Liver (tissue), 3 donors: ENCODE data around the gene PALD1.

Experiments
- CTCF ChIP-seq: fragments of 150-350 bp; IDR thresholded peaks from 2 replicates; pipeline ENCODE4 v1.5.1; 2017; ENCODE audit warnings: improper control_type of control experiment, low read depth, low read length; ENCODE audit not compliant: missing input control
- NR2F2 ChIP-seq: IDR thresholded peaks from 2 replicates; pipeline ENCODE4 v1.6.1; 2016; ENCODE audit warnings: antibody characterized with exemption
- RAD21 ChIP-seq, 2 donors: IDR thresholded peaks; 2 replicates each; pipeline ENCODE4 v1.6.1; 2016; ENCODE audit warnings: antibody characterized with exemption in 2 of 2, mild to moderate bottlenecking in 2 of 2
- YY1 ChIP-seq: IDR thresholded peaks from 2 replicates; pipeline ENCODE4 v1.6.1; 2016; ENCODE audit warnings: antibody characterized with exemption, mild to moderate bottlenecking
- TF ChIP-seq, protein P1 (sequence below): IDR thresholded peaks from 2 replicates; pipeline ENCODE4 v1.6.1; 2016; ENCODE audit warnings: antibody characterized with exemption
- TF ChIP-seq, protein P2 (sequence below): IDR thresholded peaks from 2 replicates; pipeline ENCODE4 v1.6.1; 2016; ENCODE audit warnings: antibody characterized with exemption, mild to moderate bottlenecking
- TF ChIP-seq, protein P3 (sequence below): IDR thresholded peaks from 2 replicates; pipeline ENCODE4 v1.6.1; 2016; ENCODE audit warnings: antibody characterized with exemption
- donor health status: healthy.
- donor health status: healthy.

DNA sequence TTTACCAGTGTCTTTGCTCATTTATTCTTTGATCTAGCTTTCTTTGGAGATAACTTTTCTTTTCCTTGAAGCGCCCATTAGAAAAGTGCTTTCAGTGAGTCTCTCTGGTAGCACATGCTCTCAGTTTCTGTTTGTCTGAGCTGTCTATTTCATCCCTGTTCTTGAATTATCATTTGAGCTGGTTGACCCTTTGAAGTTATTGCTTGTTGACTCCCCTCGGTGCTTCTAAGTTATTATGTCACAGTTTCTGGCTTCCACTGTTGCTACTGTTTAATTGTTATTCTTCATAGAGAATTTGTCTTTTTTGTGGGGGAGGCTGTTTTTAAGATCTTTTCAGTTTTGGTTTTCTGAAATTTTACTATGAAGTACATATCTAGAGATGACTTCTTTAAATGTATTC is 135.4 kb downstream of the PALD1 start:
- no peak for TF ChIP-seq CTCF
- no peak for TF ChIP-seq YY1
- TF ChIP-seq RAD21 (IDR thresholded peaks at IDR 0.05) = no peak
- TF ChIP-seq, protein P1, sequence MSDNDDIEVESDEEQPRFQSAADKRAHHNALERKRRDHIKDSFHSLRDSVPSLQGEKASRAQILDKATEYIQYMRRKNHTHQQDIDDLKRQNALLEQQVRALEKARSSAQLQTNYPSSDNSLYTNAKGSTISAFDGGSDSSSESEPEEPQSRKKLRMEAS = no peak
- TF ChIP-seq, protein P2, sequence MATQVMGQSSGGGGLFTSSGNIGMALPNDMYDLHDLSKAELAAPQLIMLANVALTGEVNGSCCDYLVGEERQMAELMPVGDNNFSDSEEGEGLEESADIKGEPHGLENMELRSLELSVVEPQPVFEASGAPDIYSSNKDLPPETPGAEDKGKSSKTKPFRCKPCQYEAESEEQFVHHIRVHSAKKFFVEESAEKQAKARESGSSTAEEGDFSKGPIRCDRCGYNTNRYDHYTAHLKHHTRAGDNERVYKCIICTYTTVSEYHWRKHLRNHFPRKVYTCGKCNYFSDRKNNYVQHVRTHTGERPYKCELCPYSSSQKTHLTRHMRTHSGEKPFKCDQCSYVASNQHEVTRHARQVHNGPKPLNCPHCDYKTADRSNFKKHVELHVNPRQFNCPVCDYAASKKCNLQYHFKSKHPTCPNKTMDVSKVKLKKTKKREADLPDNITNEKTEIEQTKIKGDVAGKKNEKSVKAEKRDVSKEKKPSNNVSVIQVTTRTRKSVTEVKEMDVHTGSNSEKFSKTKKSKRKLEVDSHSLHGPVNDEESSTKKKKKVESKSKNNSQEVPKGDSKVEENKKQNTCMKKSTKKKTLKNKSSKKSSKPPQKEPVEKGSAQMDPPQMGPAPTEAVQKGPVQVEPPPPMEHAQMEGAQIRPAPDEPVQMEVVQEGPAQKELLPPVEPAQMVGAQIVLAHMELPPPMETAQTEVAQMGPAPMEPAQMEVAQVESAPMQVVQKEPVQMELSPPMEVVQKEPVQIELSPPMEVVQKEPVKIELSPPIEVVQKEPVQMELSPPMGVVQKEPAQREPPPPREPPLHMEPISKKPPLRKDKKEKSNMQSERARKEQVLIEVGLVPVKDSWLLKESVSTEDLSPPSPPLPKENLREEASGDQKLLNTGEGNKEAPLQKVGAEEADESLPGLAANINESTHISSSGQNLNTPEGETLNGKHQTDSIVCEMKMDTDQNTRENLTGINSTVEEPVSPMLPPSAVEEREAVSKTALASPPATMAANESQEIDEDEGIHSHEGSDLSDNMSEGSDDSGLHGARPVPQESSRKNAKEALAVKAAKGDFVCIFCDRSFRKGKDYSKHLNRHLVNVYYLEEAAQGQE = no peak
- TF ChIP-seq NR2F2 = no peak
- TF ChIP-seq, protein P3, sequence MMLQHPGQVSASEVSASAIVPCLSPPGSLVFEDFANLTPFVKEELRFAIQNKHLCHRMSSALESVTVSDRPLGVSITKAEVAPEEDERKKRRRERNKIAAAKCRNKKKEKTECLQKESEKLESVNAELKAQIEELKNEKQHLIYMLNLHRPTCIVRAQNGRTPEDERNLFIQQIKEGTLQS = no peak
